Stimulated activated CD8-positive, alpha-beta memory T cell treated with anti-CD3 and anti-CD28 coated beads, Interleukin-2, amount 100 ng/mL, for 48 hours (primary cell): ENCODE data around the gene CYB5B.

Experiments
- DNase-seq, 2 donors: peaks; one replicate each; pipeline ENCODE4 v3.0.0-alpha.2; 2020; ENCODE audit warnings: low read depth in 2 of 2

CYB5B gene

DNA sequence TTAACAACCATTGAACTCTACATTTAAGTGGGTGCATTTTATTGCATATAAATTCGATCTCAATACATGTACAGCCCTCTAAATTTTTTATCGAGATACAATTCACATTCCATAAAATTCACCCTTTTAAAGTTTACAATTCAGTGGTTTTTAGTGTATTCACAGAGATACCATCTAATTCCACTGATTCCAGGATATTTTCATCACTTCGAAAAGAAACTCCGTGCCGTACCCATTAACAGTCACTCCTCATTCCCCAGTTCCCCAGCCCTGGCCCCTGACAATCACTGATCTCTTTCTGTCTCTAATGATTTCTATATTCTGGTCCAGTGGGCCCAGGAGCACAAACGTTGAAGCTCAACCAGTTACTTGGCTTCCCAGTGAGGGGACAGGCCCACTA lies 61.4 kb downstream of the CYB5B start:
- DNase-seq: no peak

DNA sequence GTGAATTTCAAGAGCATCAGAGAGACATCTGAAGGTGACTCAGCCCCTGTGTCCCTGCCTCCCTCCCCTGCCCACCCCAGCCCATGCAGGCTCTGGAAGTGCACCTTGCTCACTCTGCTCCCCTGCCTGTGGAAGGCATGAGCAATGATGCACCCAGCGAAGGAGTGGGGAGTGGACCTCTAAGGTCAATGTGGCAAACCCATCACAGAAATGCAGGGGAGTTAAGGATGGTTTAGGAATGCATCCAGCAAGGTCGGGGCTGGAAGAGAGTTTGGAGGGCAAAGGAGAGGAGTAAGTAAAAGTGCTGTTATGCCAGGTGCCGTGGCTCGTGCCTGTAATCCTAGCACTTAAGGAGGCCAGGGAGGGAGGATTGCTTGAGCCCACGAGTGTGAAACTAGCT lies 61.9 kb downstream of the CYB5B start:
- no peak for DNase-seq

DNA sequence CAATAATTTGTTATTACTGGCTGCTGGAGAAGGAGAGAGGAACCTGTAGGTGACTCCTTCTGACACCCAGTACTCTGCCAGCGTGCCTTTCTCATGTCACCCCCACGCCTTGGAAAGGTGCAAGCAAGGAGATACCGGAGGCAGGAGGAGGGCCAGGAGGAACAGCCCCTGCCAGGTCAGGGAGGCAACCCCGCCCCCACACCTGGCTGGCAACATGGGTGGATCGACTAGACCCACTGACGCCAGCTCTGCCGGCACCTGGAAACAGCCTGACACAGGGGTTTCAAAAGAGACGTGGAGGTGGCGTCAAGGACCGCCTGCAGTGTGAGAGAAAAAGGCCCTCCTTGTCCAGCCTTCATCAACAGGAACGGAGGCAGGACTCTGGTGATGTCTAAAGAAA lies 62.3 kb downstream of the CYB5B start:
- no peak for DNase-seq

DNA sequence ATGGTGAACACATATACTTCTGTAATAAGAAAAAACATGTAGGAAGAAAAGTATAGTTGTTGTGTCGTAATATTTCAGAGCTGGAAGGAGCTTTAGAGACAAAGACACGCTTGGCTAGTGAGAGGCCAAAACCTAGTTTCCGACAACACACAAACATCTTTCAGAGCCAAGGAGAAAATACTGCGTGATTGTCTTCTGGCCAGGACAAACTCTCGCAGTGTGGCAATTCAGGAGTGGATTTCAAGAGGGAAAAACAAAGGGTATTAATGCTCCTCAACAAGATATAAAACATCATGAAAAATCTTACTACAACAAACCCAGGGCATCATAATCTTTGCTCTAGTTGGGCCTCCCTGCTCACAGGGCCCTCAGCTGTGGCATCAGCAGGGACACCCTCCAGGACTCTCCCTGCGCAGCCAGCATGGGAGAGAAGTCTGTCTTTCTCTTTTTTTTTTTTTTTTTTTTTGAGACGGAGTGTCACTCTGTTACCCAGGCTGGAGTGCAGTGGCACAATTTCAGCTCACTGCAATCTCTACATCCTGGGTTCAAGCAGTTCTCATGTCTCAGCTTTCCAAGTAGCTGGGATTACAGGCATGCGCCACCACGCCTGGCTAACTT lies 66.4 kb downstream of the CYB5B start:
- no peak for DNase-seq

DNA sequence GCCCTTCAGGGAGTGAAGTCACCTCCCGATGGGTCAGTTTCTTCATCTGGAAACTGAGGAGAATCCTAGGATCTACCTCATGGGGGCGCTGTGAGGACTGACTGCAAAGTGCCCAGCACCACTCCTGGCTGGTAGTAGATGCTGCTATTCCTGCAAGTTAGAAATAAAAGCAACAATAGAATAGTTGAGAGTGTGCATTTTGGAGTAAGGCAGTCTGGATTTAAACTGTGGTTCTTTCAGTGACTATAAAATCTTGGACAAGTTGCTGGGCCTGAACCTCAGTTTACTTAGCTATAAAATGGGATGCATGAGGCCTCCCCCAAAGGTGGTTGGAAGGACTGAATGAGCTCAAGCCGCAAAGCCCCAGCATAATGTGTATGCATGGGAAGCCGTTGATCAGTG lies 70.6 kb downstream of the CYB5B start:
- DNase-seq: peak; percentile 12 to 18

DNA sequence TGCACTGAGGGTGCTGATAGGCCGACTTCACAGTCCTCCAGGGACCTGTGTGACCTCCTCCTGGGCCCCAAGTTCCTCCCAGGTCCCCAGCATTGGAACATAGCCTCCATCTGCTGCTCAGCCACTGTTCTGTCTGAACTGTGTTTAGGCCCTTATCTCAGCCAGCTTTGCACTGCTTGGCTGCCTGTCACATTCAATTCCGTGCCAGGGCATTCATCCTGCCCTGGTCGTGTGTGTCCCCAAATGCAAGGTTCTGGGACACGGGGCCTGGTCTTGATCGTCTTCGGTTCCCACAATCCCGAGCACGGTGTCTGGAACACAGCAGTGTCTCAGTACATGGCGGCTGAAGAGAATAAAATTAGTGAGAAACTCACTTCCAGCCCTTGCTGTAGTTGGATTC lies 71.4 kb downstream of the CYB5B start:
- no peak for DNase-seq

DNA sequence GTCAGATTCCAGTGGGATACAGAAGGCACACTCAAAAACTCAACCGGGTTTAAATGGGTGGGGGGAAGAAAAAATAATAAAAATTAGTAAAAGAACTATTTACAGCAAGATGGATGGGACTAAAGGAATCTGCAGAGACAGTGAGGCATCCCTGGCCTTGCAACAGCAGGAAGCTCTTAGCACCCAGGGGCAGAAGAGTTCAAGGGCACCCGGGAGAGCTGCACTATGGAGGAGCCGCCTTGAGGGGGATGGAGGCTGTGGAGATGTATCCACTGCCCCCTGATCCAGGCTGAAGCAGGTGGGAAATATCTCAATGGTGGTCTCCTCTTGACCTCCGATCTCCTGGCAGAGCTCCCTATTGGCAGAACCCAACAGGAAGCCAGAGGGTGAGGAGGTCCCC lies 72.0 kb downstream of the CYB5B start:
- DNase-seq: no peak

DNA sequence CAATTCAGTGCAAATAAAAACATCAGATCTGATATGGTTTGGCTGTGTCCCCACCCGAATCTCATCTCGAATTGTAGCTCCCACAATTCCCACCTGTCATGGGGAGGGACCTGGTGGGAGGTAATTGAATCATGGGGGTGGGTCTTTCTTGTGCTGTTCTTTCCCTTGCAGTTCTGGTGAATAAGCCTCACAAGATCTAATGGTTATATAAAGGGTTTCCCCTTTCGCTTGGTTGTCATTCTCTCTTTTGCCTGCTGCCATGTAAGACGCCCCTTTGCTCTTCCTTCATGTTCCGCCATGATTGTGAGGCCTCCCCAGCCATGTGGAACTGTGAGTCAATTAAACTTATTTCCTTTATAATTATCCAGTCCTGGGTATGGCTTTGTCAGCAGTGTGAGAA lies 72.5 kb downstream of the CYB5B start:
- DNase-seq: no peak

DNA sequence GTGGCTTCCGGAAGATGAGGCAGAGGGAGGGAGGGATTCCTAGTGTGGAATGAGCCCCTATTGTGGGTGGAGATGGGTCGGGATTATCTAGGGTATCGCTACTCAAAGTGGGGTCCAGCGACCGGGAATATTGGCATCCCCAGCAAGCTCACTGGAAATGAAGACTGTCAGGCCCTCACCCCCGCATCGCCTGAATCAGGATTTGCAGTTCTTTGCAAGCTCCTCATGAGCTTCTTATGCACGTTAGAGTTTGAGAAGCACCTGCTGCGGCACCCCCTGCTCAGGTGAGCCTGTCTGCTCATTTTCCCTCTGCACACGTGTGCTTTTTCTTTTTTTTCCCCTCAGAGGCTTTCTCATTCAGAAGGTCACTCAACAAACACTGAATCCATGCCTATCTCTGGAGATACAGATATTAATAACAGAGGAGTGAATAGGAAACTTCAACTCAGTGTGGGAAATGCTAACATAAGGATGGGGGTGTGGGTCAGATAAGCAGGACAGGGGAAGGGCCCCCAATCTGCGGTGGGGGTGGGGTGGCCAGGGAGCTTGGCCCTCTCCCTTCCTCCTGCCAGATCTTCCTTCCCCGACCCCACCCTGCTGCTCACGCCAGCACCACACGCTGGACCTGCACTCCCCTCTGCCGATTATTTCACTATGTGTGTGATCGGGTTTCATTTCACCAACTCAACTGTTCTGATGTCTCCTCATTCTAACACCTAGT lies 73.6 kb downstream of the CYB5B start:
- no peak for DNase-seq

DNA sequence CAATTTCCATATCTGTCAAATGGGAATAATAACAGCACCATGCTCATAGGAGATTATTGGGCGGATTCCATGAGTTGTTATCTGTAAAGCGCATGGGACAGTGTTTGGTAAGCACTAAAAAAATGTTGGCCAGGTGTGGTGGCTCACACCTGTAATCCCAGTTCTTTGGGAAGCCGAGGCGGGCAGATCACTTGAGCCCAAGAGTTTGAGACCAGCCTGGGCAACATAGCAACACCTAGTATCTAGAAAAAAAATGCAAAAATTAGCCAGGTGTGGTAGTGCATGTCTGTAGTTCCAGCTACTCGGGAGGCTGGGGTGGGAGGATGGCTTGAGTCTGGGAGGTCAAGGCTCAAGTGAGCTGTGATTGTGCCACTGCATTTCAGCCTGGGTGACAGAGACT lies 74.5 kb downstream of the CYB5B start:
- DNase-seq: no peak

DNA sequence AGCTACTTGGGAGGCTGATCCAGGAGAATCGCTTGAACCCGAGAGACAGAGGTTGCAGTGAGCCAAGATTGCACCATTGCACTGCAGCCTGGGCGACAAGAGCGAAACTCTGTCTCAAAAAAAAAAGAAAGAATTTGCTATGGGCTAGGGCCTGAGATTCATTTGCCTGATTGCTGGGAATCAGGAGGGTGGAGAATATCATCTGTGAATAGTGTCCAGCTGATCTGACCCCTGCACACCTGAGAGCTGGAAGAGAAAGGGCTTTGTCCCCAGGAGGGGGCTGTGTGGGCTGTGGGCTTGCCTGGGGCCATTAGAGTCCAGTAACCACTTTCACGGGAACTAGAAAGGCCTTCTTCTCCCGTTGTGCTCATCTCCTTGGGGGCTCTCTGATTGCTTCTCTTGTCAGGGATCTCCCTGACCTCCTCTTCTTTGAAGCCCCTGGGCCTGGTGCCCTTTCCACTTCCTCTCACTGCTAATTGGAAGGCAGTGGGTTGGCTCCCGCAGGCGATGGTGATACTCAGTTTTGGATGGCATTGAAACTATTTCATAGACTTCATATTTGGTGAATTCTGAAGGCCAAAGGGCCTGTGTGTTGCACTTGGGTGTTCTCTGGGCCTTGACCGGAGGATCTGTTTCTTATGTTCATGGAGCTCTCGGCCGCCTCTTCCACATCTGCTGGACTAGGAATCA lies 75.3 kb downstream of the CYB5B start:
- DNase-seq: no peak

DNA sequence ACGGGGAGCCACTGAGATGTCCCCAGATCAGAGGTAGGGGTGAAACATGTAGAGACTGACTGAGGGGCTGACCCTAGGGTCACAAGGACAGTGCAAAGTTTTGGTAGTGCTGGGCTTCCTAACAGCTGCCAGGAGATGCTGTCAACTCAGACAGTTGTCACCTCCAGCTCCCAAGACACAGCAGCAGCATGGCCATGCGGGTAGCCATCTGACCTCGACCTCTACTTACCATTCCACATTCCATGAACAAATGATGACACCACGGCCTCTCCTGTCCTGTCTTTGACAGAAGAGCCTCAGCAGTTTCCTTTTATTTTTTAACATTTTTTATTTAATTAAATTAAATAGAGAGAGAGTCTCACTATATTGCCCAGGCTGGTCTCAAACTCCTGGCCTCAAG lies 76.1 kb downstream of the CYB5B start:
- no peak for DNase-seq

DNA sequence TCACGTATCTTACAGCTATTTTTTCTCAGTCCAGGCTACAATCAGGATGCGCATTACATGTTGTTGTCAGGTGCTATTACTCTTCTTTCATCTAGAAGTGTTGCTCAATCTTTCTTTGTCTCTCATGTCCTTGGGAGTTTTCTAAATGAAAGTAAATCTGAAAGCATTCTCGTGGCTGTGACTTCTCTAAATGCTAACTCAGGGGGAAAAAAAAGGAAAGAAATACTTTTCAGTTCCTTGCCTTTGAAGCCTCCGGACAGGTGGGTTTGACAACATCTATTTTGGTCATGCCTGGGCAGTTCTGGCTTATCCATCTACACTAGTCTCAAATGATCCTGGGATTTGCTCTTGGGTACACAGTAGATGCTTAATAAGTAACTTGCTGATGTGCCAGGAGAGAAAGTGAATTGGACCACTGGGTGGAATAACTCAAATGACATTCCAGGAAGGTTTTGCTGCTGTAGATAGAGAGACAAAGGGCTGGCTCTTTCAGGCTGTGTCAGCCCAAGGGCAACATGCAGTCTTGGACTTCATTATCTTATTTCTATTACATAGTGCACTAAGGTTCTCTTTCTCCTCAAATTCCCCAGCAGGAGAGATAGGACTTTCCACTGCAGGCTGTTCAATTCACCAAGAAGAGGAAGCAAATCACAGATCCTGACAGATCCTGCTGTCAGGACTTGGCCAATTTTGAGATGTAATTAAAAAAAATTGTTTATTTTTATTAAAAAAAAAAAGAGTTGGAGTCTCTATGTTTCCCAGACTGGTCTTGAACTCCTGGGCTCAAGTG lies 77.7 kb downstream of the CYB5B start:
- DNase-seq: no peak

DNA sequence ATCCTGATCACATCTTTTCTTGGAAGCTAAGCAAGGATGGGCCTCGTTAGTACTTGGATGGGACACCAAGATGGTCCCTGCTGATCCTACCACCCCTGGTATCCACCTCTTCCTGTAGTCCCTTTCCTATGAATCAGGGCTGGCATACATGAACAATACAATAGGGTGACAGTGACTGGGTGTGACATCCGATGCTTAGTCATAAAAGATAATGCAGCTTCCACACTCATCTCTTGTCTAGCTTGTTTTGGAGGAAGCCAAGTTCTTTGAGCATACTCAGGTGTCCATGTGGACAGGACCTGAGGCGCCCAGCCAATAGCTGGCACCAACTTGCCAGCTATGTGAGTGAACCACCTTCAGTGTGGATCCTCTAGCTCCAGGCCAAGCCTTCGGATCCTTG lies 78.8 kb downstream of the CYB5B start:
- DNase-seq: no peak

DNA sequence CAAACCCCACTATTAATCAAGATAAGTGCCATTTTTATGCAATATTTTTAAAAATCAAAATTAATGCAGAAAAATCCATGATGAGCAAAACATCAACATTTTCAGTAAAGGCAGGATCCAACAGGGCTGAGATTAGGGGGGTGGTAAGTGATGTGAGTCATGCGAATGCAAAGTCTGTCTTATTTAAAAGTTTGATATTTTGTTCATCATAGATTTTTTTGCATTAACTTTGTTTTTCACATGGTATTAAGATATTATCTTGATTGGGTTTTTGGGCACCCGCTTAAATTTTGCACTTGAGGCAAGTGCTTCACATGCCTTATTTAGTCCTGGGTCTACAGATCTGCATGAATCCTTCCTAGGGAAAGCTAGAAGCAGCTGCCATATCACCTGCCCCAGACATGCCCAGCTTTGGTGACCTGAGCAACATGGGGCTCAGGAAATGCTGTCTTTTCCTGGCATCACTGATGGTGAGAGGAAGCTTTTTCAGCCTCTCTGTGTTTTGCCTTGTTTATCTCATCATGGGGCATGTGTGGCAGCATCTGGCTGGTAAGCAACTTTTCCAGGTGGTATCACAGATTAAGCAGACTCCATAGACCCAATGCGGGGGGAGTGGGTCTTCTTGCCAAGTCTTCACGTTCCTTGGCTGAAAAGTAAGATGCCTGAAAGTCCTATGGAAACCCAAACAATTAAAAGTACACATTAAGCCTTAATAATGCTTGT lies 83.8 kb downstream of the CYB5B start:
- DNase-seq: no peak

DNA sequence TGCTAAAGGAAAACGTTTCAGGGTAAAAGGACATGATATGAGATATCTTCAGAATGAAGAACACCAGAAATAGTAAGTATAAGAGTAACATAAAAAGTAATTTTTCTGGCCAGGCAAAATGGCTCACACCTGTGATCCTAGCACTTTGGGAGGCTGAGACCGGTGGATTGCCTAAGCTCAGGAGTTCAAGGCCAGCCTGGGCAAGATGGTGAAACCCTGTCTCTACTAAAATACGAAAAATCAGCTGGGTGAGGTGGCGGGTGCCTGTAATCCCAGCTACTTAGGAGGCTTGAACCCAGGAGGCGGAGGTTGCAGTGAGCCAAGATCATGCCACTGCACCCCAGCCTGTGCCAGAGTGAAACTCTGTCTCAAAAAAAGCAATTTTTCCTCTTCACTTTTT lies 84.7 kb downstream of the CYB5B start:
- DNase-seq: no peak

DNA sequence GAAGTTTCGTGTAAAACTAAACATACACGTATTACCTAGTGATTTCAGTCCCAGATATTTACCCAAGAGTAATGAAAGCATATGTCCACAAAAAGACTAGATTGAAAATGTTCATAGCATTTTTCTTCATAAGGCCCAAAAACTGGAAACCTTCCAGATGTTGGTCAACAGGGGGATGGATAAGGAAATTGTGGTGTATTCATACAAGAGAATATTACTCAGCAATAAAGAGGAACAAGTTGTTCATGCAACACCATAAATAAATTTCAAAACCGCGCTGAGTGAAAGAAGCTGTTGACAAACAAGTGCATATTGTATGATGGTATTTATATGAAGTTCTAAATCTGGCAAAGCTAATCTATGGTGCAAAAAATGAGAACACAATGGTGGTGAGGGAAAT lies 87.2 kb downstream of the CYB5B start:
- no peak for DNase-seq

DNA sequence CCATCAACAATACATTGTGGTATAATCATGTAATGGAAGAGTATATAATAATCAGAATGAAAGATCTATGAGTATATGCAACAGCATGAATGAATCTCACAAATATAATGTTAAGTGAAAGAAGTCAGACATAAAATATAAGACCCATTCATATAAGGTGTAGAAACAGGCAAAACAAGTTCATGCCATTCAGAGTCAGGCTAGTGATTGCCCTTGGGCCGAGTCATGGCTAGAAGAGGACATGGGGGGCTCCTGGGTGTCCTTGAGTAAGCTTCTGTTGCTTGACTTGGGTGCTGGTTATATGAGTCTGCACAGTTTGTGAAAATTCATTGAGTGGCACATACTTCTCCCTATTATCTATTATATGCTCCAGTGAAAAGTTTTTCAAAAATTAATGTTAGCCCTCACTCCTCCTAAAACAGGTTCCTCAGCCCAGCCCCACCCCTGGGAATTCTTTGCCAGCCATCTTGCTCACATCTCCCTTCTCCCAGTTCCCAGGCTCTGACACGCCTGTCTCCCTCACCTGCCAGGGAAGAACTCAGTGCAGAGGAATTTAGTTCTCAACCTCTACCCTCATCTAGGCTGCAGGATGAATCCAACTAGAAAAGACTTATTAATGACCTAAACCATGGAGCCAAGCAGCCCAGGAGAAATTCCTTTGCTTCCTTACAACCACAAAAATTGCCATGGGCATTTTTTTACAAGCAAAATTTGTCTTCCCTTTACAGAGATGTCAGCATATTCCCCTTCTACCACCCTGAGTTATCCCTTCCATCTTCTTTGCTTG lies 89.0 kb downstream of the CYB5B start:
- no peak for DNase-seq

DNA sequence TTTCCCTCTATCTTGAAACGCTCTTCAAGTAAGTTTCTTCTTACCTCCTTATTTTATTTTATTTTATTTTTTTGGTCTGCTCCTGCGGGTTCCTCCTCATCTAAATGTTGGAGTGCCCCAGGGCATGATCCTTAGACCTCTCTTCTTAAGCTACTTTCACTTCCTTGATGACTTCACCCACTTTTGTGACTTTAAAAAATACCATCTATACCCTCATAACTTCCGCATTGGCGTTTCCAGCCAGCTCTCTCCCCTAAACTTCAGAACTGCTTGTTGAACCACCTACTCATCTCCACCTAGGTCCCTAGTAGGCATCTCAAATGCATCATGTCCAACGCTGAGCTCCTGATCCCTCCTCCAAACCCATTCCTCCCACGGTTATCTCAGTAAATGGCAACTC lies 89.9 kb downstream of the CYB5B start:
- DNase-seq: no peak
